ENCODE results near the gene TALDO1.
A peak's percentile ranks its signal among the peaks of the same experiment; 100 is the strongest.

The TALDO1 gene

GRCh38 chr11:811446-812245 is 64.4 kb downstream of the TALDO1 start:
- Histone ChIP-seq H2AFZ (ENCODE audit: low read length) (no peak overlapping the region), H3K4me1 (ENCODE audit: insufficient read depth, low read length, poor library complexity, severe bottlenecking) (peaks cover 24% of the 10 kb centered on the region), H3K36me3 (ENCODE audit: insufficient read depth, low read length) (peaks cover 20% of the 10 kb centered on the region; the same call in 1 of the 2 replicates), H3K9me3 (ENCODE audit: insufficient read depth, low read depth, low read length) (no peaks in the 10 kb centered on the region), H3F3A (ENCODE audit: low read depth) (no peaks in the 10 kb centered on the region), H3K79me2 (ENCODE audit: insufficient read depth, low read length) (peaks cover 55% of the 10 kb centered on the region), H3K4me3 (ENCODE audit: low read length, poor library complexity, severe bottlenecking) (peak overlapping the region; percentile 89), H3K27me3 (ENCODE audit: insufficient read depth, low read length, poor library complexity, severe bottlenecking) (peaks cover 5% of the 10 kb centered on the region), H3K4me2 (ENCODE audit: low read depth, low read length, poor library complexity, severe bottlenecking) (peak overlapping the region; percentile 84), H3K9me2 (replicated peaks; ENCODE audit: low read depth, low read length) (no peaks in the 10 kb centered on the region), H3K9ac (ENCODE audit: low read depth, low read length, poor library complexity, severe bottlenecking) (peak overlapping the region; percentile 93), H4K20me1 (ENCODE audit: insufficient read depth, low read length, poor library complexity, severe bottlenecking) (peaks cover 30% of the 10 kb centered on the region)
- TF ChIP-seq EZH2phosphoT487 (IDR thresholded peaks at IDR 0.05; ENCODE audit: borderline replicate concordance) (no peak), CTCF (conservative IDR thresholded peaks at IDR 0.05; ENCODE audit: low read length) (peak; percentile 39)

- H3F3A ChIP-seq (ENCODE audit: low read depth), result no peaks in the 10 kb centered on the region
- TF ChIP-seq EZH2phosphoT487 (IDR thresholded peaks at IDR 0.05; ENCODE audit: borderline replicate concordance) (no peak), CTCF (conservative IDR thresholded peaks at IDR 0.05; ENCODE audit: low read length) (no peak)
- H3K36me3 ChIP-seq (ENCODE audit: insufficient read depth, low read length), result peaks cover 20% of the 10 kb centered on the region; the same call in 1 of the 2 replicates
- H3K4me3 ChIP-seq (ENCODE audit: low read length, poor library complexity, severe bottlenecking), result peak overlapping the region; percentile 89
- peaks cover 30% of the 10 kb centered on the region for H4K20me1 ChIP-seq (ENCODE audit: insufficient read depth, low read length, poor library complexity, severe bottlenecking)
- H3K4me2 ChIP-seq (ENCODE audit: low read depth, low read length, poor library complexity, severe bottlenecking), result peak overlapping the region; percentile 84
- no peaks in the 10 kb centered on the region for H3K9me2 ChIP-seq (replicated peaks; ENCODE audit: low read depth, low read length)
- no peak overlapping the region for H2AFZ ChIP-seq (ENCODE audit: low read length)
- H3K27me3 ChIP-seq (ENCODE audit: insufficient read depth, low read length, poor library complexity, severe bottlenecking), result peaks cover 5% of the 10 kb centered on the region
- peaks cover 24% of the 10 kb centered on the region for H3K4me1 ChIP-seq (ENCODE audit: insufficient read depth, low read length, poor library complexity, severe bottlenecking)
- H3K9me3 ChIP-seq (ENCODE audit: insufficient read depth, low read depth, low read length), result no peaks in the 10 kb centered on the region
- H3K79me2 ChIP-seq (ENCODE audit: insufficient read depth, low read length), result peaks cover 55% of the 10 kb centered on the region
- H3K9ac ChIP-seq (ENCODE audit: low read depth, low read length, poor library complexity, severe bottlenecking), result peak overlapping the region; percentile 93
Measured at GRCh38 chr11:812390-812789, 65.1 kb downstream of the TALDO1 start.

GRCh38 chr11:813072-813455 is 65.8 kb downstream of the TALDO1 start:
- Histone ChIP-seq H3K4me3 (ENCODE audit: low read length, poor library complexity, severe bottlenecking) (no peak overlapping the region), H3K79me2 (ENCODE audit: insufficient read depth, low read length) (peaks cover 50% of the 10 kb centered on the region), H3K9me2 (replicated peaks; ENCODE audit: low read depth, low read length) (no peaks in the 10 kb centered on the region), H4K20me1 (ENCODE audit: insufficient read depth, low read length, poor library complexity, severe bottlenecking) (peaks cover 30% of the 10 kb centered on the region), H3K4me1 (ENCODE audit: insufficient read depth, low read length, poor library complexity, severe bottlenecking) (peaks cover 24% of the 10 kb centered on the region), H2AFZ (ENCODE audit: low read length) (no peak overlapping the region), H3K9me3 (ENCODE audit: insufficient read depth, low read depth, low read length) (no peaks in the 10 kb centered on the region), H3K36me3 (ENCODE audit: insufficient read depth, low read length) (peaks cover 20% of the 10 kb centered on the region; the same call in 1 of the 2 replicates), H3K9ac (ENCODE audit: low read depth, low read length, poor library complexity, severe bottlenecking) (no peak overlapping the region), H3K27me3 (ENCODE audit: insufficient read depth, low read length, poor library complexity, severe bottlenecking) (peaks cover 5% of the 10 kb centered on the region), H3K4me2 (ENCODE audit: low read depth, low read length, poor library complexity, severe bottlenecking) (peak overlapping the region; percentile 84), H3F3A (ENCODE audit: low read depth) (no peaks in the 10 kb centered on the region)
- no peak for TF ChIP-seq CTCF (conservative IDR thresholded peaks at IDR 0.05; ENCODE audit: low read length)
- no peak for TF ChIP-seq EZH2phosphoT487 (IDR thresholded peaks at IDR 0.05; ENCODE audit: borderline replicate concordance)

Measured in Loucy (cell line).